ENCODE results near the gene PICK1.

Gene PICK1

DNA sequence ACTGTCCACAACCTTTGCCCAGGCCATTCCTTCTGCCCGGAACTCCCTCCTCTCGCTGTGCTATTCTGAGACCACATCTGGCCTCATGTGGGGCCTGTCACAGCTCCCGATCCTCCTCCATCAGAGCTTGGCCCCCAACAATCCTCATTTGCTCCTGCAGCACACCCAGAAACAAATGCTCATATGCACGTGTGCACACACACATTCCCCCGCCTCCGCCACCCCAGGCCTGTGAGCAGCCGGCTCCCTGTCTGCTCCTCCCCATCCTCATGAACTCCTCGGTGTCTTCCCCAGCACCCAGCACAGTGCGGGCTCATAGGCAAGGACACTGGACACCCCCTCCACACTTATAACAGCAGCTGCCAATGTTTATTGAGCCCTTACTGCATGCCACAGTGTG lies 29.7 kb upstream of the PICK1 start:
- no peak for TF ChIP-seq ZFX (IDR thresholded peaks at IDR 0.05; ENCODE audit: borderline replicate concordance)
- TF ChIP-seq, protein P1, sequence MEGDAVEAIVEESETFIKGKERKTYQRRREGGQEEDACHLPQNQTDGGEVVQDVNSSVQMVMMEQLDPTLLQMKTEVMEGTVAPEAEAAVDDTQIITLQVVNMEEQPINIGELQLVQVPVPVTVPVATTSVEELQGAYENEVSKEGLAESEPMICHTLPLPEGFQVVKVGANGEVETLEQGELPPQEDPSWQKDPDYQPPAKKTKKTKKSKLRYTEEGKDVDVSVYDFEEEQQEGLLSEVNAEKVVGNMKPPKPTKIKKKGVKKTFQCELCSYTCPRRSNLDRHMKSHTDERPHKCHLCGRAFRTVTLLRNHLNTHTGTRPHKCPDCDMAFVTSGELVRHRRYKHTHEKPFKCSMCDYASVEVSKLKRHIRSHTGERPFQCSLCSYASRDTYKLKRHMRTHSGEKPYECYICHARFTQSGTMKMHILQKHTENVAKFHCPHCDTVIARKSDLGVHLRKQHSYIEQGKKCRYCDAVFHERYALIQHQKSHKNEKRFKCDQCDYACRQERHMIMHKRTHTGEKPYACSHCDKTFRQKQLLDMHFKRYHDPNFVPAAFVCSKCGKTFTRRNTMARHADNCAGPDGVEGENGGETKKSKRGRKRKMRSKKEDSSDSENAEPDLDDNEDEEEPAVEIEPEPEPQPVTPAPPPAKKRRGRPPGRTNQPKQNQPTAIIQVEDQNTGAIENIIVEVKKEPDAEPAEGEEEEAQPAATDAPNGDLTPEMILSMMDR (IDR thresholded peaks at IDR 0.05) = no peak
- H3K27ac ChIP-seq = no peak overlapping the region

DNA sequence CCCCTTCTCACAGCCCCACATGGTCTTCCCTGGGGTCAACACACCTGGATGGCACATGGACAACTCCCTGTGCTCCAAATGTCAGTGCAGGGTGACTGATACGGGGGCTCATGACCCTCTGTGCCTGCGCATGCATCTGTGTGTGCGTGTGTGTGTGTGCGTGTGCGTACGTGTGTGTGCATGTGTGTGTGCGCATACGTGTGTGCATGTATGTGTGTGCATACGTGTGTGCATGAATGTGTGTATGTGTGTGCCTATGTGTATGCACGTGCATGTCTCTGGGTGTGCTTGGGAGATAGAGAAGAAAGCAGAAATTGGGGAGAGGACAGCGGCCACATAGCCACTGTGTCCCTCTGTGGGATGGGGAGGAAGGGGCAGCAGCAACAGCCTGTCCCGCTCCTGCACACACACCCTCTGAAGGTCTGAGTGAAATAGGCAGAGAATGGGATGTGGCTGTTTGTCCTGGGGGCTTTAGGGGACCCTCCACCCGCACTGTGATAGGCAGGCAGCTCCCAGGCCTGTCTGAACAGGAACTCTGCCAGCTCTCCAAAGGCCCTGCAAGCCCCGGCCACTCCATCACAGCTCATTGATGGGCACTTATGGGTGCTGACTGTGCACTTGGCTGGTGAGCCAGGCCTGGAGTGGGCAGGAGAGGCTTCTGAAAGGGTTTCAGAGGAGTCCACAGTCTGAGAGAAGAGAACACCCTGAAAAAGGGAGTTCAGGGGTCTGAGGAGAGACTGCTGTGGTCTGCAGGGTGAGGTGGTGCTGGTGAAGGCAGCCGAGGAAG lies 28.7 kb upstream of the PICK1 start:
- no peak overlapping the region for H3K27ac ChIP-seq
- TF ChIP-seq ZFX (IDR thresholded peaks at IDR 0.05; ENCODE audit: borderline replicate concordance) = no peak
- TF ChIP-seq, protein P1 (IDR thresholded peaks at IDR 0.05) = no peak

DNA sequence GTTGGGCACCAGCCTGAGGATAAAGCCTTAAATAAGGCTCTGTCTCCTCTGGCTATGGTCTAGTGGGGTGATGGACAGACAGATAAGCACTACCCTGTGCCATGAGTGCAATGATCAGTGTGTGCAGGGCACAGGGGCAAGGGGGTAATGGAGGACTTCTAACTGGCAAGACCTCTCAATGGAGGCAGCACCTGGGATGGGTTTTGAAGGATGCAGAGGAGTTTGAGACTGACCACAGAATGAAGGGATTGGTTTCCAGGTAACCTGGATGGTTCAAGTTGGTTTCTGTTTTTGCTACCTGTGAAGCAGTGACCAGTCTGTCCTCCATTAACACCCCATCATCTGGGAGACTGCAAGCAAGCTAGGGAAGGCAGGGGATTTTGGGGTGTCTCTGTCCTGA lies 27.8 kb upstream of the PICK1 start:
- TF ChIP-seq ZFX (IDR thresholded peaks at IDR 0.05; ENCODE audit: borderline replicate concordance) = no peak
- TF ChIP-seq, protein P1 (IDR thresholded peaks at IDR 0.05) = no peak

DNA sequence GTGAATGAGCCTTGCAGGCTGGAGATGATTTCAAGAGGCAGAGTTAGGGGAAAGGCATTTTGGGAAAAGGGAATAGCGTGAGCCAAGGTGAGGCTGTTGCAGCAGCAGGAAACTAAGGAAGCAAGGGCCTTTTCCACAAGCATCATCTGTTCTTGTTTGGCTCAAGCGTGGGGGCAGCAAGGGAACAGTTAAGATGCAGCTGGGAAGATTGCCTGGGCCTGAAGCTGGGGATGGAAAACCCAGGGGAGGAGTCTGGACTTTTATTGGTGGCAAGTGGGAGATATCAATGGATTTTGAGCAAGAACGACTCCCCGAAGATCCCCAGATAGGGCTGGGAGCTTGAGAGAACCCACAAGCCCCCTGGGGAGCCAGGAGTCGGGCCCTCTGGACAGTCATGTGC lies 27.3 kb upstream of the PICK1 start:
- TF ChIP-seq, protein P1 (IDR thresholded peaks at IDR 0.05) = no peak
- TF ChIP-seq ZFX (IDR thresholded peaks at IDR 0.05; ENCODE audit: borderline replicate concordance) = no peak

More for the DNA sequence above, 27.8 kb upstream of the PICK1 start:
- H3K27ac ChIP-seq = no peak overlapping the region

DNA sequence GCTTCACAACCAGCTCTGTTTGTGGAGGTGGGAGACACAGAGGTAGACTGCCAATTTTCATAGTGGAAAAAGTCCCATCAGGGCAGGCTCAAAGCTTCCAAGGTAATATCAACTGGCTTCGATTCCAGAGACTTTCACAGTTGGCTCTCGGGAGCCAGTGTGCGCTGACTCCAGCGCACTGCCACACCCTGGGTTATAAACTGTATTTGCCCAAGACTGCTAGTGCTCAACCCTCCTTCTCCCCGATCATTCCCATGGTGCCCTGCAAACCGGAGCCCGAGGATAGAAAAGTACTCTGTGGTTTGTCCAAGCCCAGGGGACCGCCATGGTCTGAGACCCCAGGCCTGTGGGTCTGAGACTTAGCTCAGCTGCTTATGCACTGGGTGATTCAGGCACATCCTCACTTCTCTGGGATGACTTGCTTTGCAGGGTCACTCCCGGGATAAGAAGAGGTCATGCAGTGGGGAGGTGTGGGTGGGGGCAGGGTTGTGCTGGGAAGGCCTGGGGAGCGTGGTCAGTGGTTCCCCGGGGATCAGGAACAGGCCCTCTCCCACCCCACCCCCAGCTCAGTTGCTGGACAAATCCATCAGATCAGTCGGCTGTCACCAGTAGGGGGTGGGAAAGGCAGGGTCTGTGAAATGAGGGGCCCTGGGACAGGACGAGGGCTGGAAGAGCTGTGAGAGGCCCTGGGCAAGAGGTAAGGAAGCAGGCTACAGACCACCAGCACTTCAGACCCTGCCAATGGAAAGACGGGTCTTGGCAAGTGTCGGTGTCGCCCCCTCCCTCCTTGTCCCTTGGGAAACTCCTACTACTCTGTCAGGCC lies 26.7 kb upstream of the PICK1 start:
- no peak overlapping the region for H3K27ac ChIP-seq
- TF ChIP-seq ZFX (IDR thresholded peaks at IDR 0.05; ENCODE audit: borderline replicate concordance) = no peak
- TF ChIP-seq, protein P1 (IDR thresholded peaks at IDR 0.05) = no peak

More for the DNA sequence above, 27.3 kb upstream of the PICK1 start:
- no peak overlapping the region for H3K27ac ChIP-seq

DNA sequence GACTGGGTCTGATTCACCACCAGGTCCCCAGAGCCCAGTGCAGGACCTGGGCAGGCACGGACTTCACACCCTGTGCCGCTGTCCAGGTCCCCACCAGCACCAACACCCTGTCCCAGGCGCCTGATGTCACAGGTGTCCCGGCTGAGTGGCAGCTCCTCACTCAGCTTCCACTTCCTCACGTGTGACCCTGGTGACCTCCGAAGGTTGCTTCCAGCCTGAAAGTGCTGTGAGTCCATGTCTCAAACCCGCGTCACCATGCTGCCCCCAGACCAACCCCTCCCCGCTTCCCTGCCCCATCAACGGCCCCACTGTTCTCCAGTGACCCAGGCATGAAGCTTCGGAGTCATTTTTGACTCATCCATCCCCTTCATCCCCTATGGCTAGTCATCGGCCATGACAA lies 25.7 kb upstream of the PICK1 start:
- TF ChIP-seq, protein P1 (IDR thresholded peaks at IDR 0.05) = no peak
- no peak for TF ChIP-seq ZFX (IDR thresholded peaks at IDR 0.05; ENCODE audit: borderline replicate concordance)
- no peak overlapping the region for H3K27ac ChIP-seq

Data from 22Rv1 (cell line).